ENCODE measurements around the gene TRAF2.

Gene TRAF2

DNA sequence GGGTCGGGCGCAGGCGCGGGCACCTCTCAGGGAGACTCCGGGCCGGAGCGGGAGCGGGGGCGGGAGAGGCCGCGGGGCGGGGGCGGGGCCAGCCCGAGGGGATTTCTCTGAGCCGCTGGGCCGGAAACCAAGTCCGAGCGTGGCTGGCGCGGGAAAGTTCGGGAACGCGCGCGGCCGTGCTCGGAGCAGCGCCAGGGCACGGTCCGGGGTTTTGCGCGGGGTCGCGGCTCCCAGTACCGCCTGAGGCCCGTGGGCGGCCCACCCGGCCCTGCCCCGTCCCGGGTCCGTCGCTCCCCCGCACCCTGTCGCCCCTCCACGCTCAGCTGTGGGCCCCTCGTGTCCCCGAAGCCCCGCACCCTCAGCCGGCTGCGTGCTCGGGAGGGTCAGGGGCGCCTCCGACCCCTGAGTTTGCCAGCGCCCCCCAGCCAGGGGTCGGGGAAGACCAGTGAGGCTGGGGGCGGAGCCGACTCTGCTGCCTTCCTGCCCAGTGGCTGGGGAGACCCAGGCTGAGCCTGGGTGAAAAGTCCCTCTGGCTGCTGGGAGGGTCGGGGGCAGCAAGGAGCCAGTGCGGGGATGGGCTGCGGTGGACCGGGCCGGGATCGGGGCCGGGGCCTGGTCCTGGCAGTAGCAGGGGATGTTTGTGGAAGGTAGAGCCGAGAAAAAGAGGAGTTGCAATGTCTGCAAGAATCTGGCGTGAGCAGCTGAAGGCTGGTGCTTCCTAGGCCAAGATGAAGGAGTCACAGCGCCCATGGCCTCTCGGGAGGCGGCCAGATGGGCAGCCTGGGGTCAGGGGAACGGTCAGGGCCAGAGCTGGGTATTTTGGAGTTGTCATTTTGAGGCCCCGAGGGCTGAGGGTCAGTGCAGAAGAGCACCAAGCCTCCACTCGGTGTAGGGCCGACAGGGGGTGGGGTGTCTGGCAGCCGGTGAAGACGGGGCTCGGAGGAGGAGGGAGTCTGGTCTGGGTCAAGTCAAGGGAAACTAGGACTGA lies 588 bp downstream of the TRAF2 start:
- DNase-seq, result no peak

GRCh38 chr9:136888454-136888853 lies 2.1 kb downstream of the TRAF2 start:
- no peak for DNase-seq

- no peak for DNase-seq
Measured at GRCh38 chr9:136889858-136890257, 3.5 kb downstream of the TRAF2 start.

GRCh38 chr9:136890661-136891060 lies 4.3 kb downstream of the TRAF2 start:
- no peak for DNase-seq

GRCh38 chr9:136896027-136896426 lies 9.7 kb downstream of the TRAF2 start:
- no peak for DNase-seq

GRCh38 chr9:136898483-136899100 lies 12.3 kb downstream of the TRAF2 start:
- no peak for DNase-seq

GRCh38 chr9:136899196-136899595 lies 12.9 kb downstream of the TRAF2 start:
- DNase-seq, result no peak

DNA sequence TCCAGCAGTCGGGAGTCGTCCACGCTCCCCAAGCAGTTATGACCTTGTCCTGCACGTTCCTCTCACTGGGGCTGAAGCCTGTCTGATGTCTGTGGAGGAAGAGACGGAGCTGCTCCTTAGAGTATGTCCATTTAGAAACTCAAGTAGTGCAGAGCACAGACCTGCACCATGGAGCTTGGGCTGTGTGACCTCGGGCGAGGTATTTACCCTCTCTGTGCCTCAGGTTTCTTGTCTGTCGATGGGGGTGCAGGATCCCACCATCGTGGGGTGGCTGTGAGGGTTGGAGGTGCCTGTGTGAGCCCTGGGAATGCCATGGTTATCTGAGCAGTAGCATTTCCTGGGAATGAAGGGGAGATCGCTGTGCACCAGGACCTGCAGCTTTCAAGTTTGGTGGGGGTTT lies 14.2 kb downstream of the TRAF2 start:
- no peak for DNase-seq

GRCh38 chr9:136900988-136901515 lies 14.7 kb downstream of the TRAF2 start:
- DNase-seq, result no peak

DNA sequence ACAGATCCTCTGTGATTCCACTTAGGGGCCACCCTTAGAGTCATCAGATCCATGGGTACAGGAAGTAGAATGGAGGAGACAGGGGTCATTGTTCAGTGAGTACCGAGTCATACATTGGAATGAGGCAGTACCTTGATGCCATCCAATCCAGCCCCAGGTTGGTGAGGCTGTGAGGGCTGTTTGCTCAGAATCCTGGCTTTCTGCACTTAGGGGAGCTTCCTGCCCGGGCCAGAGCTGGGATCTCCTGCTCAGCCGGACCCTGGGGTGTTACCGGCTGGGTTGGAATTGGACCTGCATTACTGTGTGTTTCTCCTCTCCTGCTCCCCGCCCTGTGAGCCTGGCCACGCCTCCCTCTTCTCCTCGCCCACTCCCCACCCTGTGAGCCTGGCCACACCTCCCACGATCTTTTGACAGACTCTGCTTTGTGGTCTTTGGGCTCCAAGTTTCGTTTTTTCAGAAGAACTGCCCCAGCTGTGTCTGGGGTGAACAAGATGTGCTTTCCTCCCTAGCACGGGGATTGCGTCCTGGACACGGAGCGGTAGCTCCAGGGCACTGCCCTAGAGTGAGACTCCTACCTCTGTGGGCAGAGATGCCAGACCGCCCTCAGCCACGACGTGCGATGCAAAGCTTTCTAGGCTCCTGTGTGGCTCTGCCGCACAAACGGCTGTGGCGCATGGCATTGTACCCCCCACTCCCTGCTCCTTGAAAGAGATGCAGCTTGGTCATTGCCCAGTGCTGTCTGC lies 15.4 kb downstream of the TRAF2 start:
- DNase-seq, result no peak

GRCh38 chr9:136902259-136902821 lies 16.0 kb downstream of the TRAF2 start:
- no peak for DNase-seq

- no peak for DNase-seq
Measured at GRCh38 chr9:136903041-136903554, 16.8 kb downstream of the TRAF2 start.

DNA sequence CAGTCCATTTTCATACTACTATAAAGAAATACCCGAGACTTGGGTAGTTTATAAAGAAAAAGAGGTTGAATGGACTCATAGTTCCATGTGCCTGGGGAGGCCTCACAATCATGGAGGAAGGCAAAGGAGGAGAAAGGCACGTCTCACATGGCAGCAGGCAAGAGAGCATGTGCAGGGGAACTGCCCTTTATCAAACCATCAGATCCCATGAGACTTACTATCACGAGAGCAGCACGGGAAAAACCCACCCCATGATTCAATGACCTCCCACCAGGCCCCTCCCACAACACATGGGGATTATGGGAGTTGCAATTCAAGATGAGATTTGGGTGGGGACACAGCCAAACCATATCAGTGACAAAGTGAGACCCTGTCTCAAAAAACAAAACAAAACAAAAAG lies 19.9 kb downstream of the TRAF2 start:
- DNase-seq, result no peak

- DNase-seq, result no peak
Measured at GRCh38 chr9:136907011-136907914, 20.9 kb downstream of the TRAF2 start.

- DNase-seq, result no peak
Measured at GRCh38 chr9:136910197-136910900, 24.0 kb downstream of the TRAF2 start.

DNA sequence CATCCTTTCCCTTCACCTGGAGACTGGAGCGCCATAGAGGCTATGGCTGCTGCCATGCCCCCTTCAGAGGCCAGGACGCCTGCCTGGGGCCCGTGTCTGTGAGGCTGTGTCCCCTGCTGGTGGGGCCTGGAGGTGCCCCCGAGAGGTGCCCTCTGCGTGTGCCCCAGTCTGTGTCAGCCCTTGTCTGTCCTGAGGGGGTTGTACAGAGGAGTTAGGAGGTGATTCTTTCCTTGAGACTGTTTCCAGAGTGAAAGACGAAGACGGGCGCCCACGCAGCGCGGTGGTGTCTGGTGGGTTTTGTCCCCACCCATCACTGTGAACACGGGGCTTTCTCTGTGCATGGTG lies 24.6 kb downstream of the TRAF2 start:
- DNase-seq, result no peak

GRCh38 chr9:136913701-136914438 lies 27.6 kb downstream of the TRAF2 start:
- DNase-seq, result no peak

- DNase-seq, result no peak
Measured at GRCh38 chr9:136915632-136916329, 29.5 kb downstream of the TRAF2 start.

DNA sequence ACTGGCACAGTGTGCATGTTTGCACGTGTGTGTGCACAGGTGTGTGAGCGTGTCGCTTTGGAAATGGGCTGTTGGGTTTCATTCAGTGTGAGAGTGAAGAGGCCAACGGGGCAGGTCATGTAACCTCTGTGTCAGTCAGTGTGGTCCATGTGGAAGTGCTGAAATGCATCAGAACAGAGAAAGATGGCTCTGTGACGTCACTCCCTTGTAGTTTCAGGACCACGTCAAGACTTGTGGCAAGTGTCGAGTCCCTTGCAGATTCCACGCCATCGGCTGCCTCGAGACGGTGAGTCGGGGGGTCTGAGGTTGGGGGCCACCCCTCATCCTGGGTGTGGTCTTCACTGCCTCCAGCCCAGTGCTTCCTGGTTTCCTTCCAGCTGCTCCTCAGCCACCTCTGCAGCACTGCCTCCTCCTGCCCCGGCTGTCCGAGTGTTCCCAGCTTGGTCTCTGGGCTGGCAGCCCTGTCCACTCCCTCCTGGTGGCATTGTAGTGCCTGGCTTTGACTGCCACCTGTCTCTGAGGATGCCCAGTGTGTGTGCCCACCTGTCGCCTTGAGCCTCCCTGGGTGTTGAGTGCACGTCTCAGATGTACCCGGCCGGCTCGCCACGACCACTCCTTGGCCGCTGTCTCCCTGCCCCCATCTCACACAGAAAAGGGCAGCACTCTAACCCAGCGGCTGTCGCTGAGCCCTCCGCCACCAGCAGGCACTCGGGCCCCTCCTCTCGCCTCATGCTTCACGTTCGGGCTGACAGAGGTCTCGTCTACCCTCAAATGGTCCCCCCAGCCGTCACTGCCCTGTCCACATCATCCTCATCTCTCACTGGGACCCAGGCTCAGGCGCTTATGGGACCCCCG lies 30.2 kb downstream of the TRAF2 start:
- DNase-seq, result no peak
